HepG2 (cell line): ENCODE measurements around the gene CDC23. TPM values are rescaled to one million over a fixed set of nuclear protein-coding genes. Genes with fewer than 3 reads are reported as not detected.
A peak's percentile ranks its signal among the peaks of the same experiment; 100 is the strongest.

Source experiments
- DMAP1 ChIP-seq: IDR thresholded peaks from 2 replicates; pipeline ENCODE4 v1.6.1; 2016
- ELF4 ChIP-seq: sonication (generic); formaldehyde crosslinking; IDR thresholded peaks from 2 replicates; pipeline ENCODE4 v1.5.0; 2020; ENCODE audit warnings: missing genetic modification reagents, mild to moderate bottlenecking, moderate library complexity, borderline replicate concordance
- HNF4A ChIP-seq: sonication (generic); formaldehyde crosslinking; IDR thresholded peaks from 2 replicates; pipeline ENCODE4 v1.4.0; 2020; ENCODE audit warnings: missing genetic modification reagents
- KAT8 ChIP-seq: IDR thresholded peaks from 2 replicates; pipeline ENCODE4 v1.6.1; 2016; ENCODE audit warnings: missing genetic modification reagents, missing compliant biosample characterization
- KDM3A ChIP-seq: IDR thresholded peaks from 2 replicates; pipeline ENCODE4 v1.6.1; 2018; ENCODE audit warnings: low read depth, missing compliant biosample characterization
- NCOR1 ChIP-seq: fragments of 200-600 bp; sonication (generic); IDR thresholded peaks from 2 replicates; pipeline ENCODE4 v1.7.0; 2017; ENCODE audit warnings: antibody characterized with exemption, low read length, borderline replicate concordance
- NPAS2 ChIP-seq: sonication (generic); formaldehyde crosslinking; IDR thresholded peaks from 2 replicates; pipeline ENCODE4 v1.8.0; 2022; ENCODE audit warnings: mild to moderate bottlenecking, missing genetic modification reagents, borderline replicate concordance
- RXRA ChIP-seq: sonication (generic); formaldehyde crosslinking; IDR thresholded peaks from 2 replicates; pipeline ENCODE4 v1.5.1; 2020; ENCODE audit warnings: missing genetic modification reagents
- SATB2 ChIP-seq: sonication (generic); formaldehyde crosslinking; IDR thresholded peaks from 2 replicates; pipeline ENCODE4 v1.5.0; 2020; ENCODE audit warnings: missing genetic modification reagents
- TFDP2 ChIP-seq: sonication (generic); formaldehyde crosslinking; IDR thresholded peaks from 2 replicates; pipeline ENCODE4 v1.4.0; 2020; ENCODE audit warnings: missing genetic modification reagents
- ZFP41 ChIP-seq: sonication (generic); formaldehyde crosslinking; IDR thresholded peaks from 2 replicates; pipeline ENCODE4 v1.4.0; 2020; ENCODE audit warnings: mild to moderate bottlenecking, missing genetic modification reagents, borderline replicate concordance
- ZFP90 ChIP-seq: sonication (generic); formaldehyde crosslinking; IDR thresholded peaks from 2 replicates; pipeline ENCODE4 v1.8.0; 2022; ENCODE audit warnings: missing genetic modification reagents, mild to moderate bottlenecking, inconsistent platforms, borderline replicate concordance
- ZNF333 ChIP-seq: sonication (generic); formaldehyde crosslinking; IDR thresholded peaks from 2 replicates; pipeline ENCODE4 v1.4.0; 2020; ENCODE audit warnings: mild to moderate bottlenecking, missing genetic modification reagents, borderline replicate concordance
- ZNF547 ChIP-seq: sonication (generic); formaldehyde crosslinking; IDR thresholded peaks from 2 replicates; pipeline ENCODE4 v1.5.1; 2020; ENCODE audit warnings: mild to moderate bottlenecking, missing genetic modification reagents
- polyA plus RNA-seq, 8 experiments: library from polyadenylated mRNA; depleted of rRNA in 3 of 8; stranded (reverse) in 7 of 8; unstranded in 1 of 8; fragments of >200 nt; fragmentation: Illumina TruSeq in 4 of 8; extraction: Trizol in 4 of 8; gene quantifications; 2 replicates each; pipeline versions ENCODE4 v1.2.1 to v1.2.3, GENCODE V29; 2011 to 2016; ENCODE audit warnings: low read depth in 4 of 8, missing spikeins in 1 of 8, mixed read lengths in 1 of 8; ENCODE audit not compliant: insufficient read depth in 1 of 8
- total RNA-seq, 5 experiments: library from RNA; depleted of rRNA; stranded (reverse); fragments of >200 nt; fragmentation: Illumina TruSeq; extraction: Trizol; gene quantifications; 2 replicates each; pipeline ENCODE4 v1.2.3, GENCODE V29; 2016; ENCODE audit warnings: low read depth in 1 of 5
- TF ChIP-seq, protein P1 (sequence below): sonication (generic); formaldehyde crosslinking; IDR thresholded peaks from 2 replicates; pipeline ENCODE4 v1.4.0; 2020; ENCODE audit warnings: missing genetic modification reagents
- TF ChIP-seq, protein P2 (sequence below): sonication (generic); formaldehyde crosslinking; IDR thresholded peaks from 2 replicates; pipeline ENCODE4 v1.5.0; 2020; ENCODE audit warnings: mild to moderate bottlenecking, missing genetic modification reagents, borderline replicate concordance

CDC23 gene
- total and polyA plus RNA-seq, 2 of the 13 experiments (the other 11 are each of a cell fraction or from before 2014, with no cell fraction given) = 38.3 to 47.7 TPM

DNA sequence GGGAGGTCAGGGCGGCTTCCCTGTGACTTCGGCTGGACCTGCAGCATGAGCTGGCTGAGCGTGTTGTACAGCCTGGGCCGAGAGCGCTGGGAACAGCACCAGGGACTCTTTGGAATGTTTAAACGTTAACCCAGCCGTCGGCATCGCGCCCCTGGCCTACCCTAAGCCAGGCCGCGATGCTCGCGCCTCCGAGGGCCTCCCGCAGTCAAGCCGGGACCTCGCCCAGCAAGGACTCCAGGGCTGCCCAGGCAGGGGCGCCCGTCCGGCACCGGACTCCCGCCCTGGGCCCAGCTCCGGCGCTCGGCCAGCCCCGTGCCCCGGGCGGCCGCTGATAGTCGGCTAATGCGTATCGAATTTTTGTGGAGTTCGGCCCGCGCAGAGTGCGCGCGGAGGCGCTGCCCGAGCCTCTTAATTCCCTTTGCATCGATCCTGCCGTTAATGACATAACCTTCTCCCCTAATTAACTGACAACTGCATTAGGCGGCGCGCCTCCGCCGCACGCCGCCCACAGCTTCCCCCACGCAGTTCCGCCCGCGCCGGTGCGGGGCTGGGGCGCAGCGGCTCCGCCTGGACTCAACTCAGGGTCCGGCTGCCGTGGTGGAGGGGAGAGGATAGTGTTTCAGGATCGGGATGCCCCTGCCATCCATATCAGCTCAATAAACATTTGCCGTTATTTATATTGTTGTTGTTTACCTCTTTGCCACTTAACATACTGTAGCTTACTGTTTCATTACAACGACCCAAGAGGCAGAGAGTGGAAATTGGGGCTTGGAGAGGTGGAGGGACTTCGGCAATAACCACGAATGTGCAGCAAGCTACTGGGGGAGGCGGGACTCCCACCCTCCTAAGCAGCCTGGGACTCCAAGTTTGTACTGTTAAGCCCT is 28.8 kb upstream of the CDC23 start (continued):
- TF ChIP-seq, protein P1, sequence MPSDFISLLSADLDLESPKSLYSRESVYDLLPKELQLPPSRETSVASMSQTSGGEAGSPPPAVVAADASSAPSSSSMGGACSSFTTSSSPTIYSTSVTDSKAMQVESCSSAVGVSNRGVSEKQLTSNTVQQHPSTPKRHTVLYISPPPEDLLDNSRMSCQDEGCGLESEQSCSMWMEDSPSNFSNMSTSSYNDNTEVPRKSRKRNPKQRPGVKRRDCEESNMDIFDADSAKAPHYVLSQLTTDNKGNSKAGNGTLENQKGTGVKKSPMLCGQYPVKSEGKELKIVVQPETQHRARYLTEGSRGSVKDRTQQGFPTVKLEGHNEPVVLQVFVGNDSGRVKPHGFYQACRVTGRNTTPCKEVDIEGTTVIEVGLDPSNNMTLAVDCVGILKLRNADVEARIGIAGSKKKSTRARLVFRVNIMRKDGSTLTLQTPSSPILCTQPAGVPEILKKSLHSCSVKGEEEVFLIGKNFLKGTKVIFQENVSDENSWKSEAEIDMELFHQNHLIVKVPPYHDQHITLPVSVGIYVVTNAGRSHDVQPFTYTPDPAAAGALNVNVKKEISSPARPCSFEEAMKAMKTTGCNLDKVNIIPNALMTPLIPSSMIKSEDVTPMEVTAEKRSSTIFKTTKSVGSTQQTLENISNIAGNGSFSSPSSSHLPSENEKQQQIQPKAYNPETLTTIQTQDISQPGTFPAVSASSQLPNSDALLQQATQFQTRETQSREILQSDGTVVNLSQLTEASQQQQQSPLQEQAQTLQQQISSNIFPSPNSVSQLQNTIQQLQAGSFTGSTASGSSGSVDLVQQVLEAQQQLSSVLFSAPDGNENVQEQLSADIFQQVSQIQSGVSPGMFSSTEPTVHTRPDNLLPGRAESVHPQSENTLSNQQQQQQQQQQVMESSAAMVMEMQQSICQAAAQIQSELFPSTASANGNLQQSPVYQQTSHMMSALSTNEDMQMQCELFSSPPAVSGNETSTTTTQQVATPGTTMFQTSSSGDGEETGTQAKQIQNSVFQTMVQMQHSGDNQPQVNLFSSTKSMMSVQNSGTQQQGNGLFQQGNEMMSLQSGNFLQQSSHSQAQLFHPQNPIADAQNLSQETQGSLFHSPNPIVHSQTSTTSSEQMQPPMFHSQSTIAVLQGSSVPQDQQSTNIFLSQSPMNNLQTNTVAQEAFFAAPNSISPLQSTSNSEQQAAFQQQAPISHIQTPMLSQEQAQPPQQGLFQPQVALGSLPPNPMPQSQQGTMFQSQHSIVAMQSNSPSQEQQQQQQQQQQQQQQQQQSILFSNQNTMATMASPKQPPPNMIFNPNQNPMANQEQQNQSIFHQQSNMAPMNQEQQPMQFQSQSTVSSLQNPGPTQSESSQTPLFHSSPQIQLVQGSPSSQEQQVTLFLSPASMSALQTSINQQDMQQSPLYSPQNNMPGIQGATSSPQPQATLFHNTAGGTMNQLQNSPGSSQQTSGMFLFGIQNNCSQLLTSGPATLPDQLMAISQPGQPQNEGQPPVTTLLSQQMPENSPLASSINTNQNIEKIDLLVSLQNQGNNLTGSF (CRISPR knock-in tag) = 0 out of 2 replicates have a peak, but pooled peaks have one; percentile 63
- TF ChIP-seq ZFP41 (CRISPR knock-in tag) = no peak
- 0 out of 2 replicates have a peak, but pooled peaks have one; percentile 15 for TF ChIP-seq KDM3A (CRISPR knock-in tag)
- TF ChIP-seq ZNF547 (CRISPR knock-in tag) = 0 out of 2 replicates have a peak, but pooled peaks have one; percentile 32
- no peak for TF ChIP-seq ELF4 (CRISPR knock-in tag)
- TF ChIP-seq KAT8 (CRISPR knock-in tag) = no peak
- TF ChIP-seq RXRA (CRISPR knock-in tag) = no peak
- TF ChIP-seq DMAP1 = no peak
- 0 out of 2 replicates have a peak, but pooled peaks have one; percentile 60 for TF ChIP-seq ZFP90 (CRISPR knock-in tag)
- TF ChIP-seq TFDP2 (CRISPR knock-in tag) = peak; percentile 51; the same call in 1 of the 2 replicates
- no peak for TF ChIP-seq NPAS2 (CRISPR knock-in tag)
- TF ChIP-seq NCOR1 = no peak
- no peak for TF ChIP-seq ZNF333 (CRISPR knock-in tag)
- TF ChIP-seq SATB2 (CRISPR knock-in tag) = no peak
- TF ChIP-seq, protein P2, sequence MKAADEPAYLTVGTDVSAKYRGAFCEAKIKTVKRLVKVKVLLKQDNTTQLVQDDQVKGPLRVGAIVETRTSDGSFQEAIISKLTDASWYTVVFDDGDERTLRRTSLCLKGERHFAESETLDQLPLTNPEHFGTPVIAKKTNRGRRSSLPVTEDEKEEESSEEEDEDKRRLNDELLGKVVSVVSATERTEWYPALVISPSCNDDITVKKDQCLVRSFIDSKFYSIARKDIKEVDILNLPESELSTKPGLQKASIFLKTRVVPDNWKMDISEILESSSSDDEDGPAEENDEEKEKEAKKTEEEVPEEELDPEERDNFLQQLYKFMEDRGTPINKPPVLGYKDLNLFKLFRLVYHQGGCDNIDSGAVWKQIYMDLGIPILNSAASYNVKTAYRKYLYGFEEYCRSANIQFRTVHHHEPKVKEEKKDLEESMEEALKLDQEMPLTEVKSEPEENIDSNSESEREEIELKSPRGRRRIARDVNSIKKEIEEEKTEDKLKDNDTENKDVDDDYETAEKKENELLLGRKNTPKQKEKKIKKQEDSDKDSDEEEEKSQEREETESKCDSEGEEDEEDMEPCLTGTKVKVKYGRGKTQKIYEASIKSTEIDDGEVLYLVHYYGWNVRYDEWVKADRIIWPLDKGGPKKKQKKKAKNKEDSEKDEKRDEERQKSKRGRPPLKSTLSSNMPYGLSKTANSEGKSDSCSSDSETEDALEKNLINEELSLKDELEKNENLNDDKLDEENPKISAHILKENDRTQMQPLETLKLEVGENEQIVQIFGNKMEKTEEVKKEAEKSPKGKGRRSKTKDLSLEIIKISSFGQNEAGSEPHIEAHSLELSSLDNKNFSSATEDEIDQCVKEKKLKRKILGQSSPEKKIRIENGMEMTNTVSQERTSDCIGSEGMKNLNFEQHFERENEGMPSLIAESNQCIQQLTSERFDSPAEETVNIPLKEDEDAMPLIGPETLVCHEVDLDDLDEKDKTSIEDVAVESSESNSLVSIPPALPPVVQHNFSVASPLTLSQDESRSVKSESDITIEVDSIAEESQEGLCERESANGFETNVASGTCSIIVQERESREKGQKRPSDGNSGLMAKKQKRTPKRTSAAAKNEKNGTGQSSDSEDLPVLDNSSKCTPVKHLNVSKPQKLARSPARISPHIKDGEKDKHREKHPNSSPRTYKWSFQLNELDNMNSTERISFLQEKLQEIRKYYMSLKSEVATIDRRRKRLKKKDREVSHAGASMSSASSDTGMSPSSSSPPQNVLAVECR (CRISPR knock-in tag) = peak; percentile 24; the same call in 1 of the 2 replicates
- TF ChIP-seq HNF4A (CRISPR knock-in tag) = no peak
